Neuron (in vitro differentiated cells): ENCODE measurements around the gene PTPRN2.

Experiments used
- H2AFZ ChIP-seq: one replicate; pipeline ENCODE4 v1.6.1; 2013; ENCODE audit warnings: low read depth, mild to moderate bottlenecking, inconsistent platforms, low read length, moderate library complexity
- H3K27me3 ChIP-seq: one replicate; pipeline ENCODE4 v1.6.1; 2013; ENCODE audit warnings: low read length; ENCODE audit not compliant: insufficient read depth
- H3K36me3 ChIP-seq: one replicate; pipeline ENCODE4 v1.6.1; 2013; ENCODE audit warnings: low read length; ENCODE audit not compliant: insufficient read depth
- H3K4me1 ChIP-seq: one replicate; pipeline ENCODE4 v1.6.1; 2013; ENCODE audit warnings: low read length; ENCODE audit not compliant: insufficient read depth
- H3K4me3 ChIP-seq: 2 replicates; pipeline ENCODE4 v1.5.1; 2013; ENCODE audit warnings: mild to moderate bottlenecking, low read length, moderate library complexity
- H3K9me3 ChIP-seq: one replicate; pipeline ENCODE4 v1.6.1; 2013; ENCODE audit warnings: low read length

The PTPRN2 gene

GRCh38 chr7:158450476-158451124, 137.0 kb downstream of the PTPRN2 start:
- H3K36me3 ChIP-seq: no peaks in the 10 kb centered on the region
- peaks cover 5% of the 10 kb centered on the region for H3K9me3 ChIP-seq
- no peak overlapping the region for H3K4me3 ChIP-seq
- H3K27me3 ChIP-seq: peaks cover 5% of the 10 kb centered on the region
- H3K4me1 ChIP-seq: no peaks in the 10 kb centered on the region
- no peak overlapping the region for H2AFZ ChIP-seq

GRCh38 chr7:158449942-158450341, 137.7 kb downstream of the PTPRN2 start:
- peaks cover 5% of the 10 kb centered on the region for H3K9me3 ChIP-seq
- H3K27me3 ChIP-seq: peaks cover 5% of the 10 kb centered on the region
- H3K4me1 ChIP-seq: no peaks in the 10 kb centered on the region
- H3K36me3 ChIP-seq: no peaks in the 10 kb centered on the region
- no peak overlapping the region for H3K4me3 ChIP-seq
- H2AFZ ChIP-seq: no peak overlapping the region

DNA sequence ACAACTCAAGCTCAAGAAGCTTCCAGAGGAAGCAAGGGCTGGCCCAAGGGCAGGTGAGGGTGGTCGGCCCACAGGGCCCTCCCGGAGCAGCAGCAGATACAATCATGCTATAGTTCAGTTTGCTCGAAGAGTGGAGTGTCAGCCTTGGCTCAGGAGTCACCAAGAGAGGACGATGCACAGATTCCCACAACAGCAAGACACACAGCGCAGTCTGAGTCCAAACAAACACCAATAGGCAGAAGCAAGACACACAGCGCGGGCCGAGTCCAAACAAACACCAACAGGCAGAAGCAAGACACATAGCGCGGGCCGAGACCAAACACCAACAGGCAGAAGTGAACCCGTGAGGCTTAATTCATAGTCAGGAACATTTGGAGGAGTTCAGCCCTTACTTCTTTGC, 138.4 kb downstream of the PTPRN2 start:
- H3K36me3 ChIP-seq: no peaks in the 10 kb centered on the region
- H2AFZ ChIP-seq: no peak overlapping the region
- H3K4me3 ChIP-seq: no peak overlapping the region
- H3K9me3 ChIP-seq: no peaks in the 10 kb centered on the region
- H3K4me1 ChIP-seq: no peaks in the 10 kb centered on the region
- peaks cover 5% of the 10 kb centered on the region for H3K27me3 ChIP-seq

DNA sequence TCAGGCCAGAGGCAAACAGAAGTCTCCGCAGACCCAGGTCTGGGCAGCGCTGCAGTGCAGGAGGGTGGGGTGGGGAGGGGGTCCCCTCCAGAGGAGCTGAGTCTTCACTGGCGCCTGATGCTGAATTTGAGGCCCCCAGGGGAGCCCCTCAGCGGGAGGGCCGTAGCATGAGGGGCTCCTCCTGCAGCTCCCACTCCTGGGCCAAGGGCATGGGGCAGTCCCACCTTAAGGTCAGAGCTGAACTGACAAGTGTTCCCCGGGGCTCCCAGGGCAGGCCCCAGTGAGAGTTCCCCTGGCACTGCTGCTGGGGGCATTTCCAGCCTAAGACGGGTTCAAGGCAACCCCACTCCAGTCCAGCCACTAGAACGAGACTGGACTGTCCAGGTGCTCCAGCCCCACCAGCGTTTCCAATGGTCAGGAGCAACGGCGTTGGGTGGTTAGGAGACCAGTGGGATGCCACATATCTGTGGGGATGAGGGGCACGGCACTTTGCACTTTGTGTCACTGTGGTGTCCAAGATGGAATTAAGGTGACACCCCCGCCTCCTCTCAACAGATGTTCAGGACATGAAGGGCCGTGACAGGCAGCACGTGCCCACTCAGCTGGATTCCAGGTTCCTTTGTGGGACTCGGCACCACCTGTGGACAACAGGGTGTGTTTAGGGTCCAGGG, 139.1 kb downstream of the PTPRN2 start:
- H3K27me3 ChIP-seq: peaks cover 5% of the 10 kb centered on the region
- no peak overlapping the region for H2AFZ ChIP-seq
- H3K9me3 ChIP-seq: no peaks in the 10 kb centered on the region
- no peaks in the 10 kb centered on the region for H3K4me1 ChIP-seq
- H3K4me3 ChIP-seq: no peak overlapping the region
- no peaks in the 10 kb centered on the region for H3K36me3 ChIP-seq

GRCh38 chr7:158447506-158448171, 140.0 kb downstream of the PTPRN2 start:
- Histone ChIP-seq H3K27me3 (peaks cover 5% of the 10 kb centered on the region), H3K9me3 (no peaks in the 10 kb centered on the region), H3K4me3 (no peak overlapping the region), H3K4me1 (no peaks in the 10 kb centered on the region), H2AFZ (no peak overlapping the region), H3K36me3 (no peaks in the 10 kb centered on the region)

DNA sequence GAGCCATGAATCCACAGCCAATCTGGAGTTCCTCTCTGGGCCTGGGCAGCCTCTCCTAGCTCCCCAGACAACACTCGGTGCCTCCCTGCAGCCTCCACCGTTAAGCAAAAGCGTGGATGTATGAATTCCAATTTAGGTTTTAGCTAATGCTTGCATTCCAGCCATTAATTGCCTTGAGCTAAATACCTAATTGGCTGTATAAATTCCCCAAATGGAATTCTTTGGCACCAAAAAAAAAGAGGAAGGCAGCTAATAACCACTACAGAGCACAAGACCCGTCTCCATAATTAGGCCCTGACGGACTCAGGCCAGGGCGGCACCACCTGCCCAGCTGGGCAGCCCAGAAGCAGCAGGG, 140.5 kb downstream of the PTPRN2 start:
- H3K36me3 ChIP-seq: no peaks in the 10 kb centered on the region
- H3K4me3 ChIP-seq: no peak overlapping the region
- no peak overlapping the region for H2AFZ ChIP-seq
- H3K9me3 ChIP-seq: no peaks in the 10 kb centered on the region
- peaks cover 5% of the 10 kb centered on the region for H3K27me3 ChIP-seq
- no peaks in the 10 kb centered on the region for H3K4me1 ChIP-seq

DNA sequence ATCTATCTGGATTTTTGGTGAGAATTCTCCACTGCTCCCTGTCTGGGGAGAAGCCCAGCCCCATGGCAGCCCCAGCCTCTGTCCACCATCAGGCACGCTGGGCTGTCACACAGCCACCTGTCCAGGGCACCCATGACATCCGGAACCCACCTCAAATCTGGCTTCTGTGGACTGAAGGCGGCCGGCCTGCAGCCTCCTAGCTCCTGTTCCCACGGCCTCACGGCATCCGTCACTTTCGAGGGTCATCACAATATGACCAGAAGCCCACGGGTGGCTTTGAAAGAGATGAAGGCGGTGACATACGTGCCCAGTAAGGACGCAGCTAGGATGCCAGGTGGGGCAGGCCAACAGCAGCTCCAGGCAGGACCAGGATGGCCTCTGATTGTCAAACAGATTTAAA, 140.9 kb downstream of the PTPRN2 start:
- Histone ChIP-seq H2AFZ (no peak overlapping the region), H3K4me3 (no peak overlapping the region), H3K36me3 (no peaks in the 10 kb centered on the region), H3K4me1 (no peaks in the 10 kb centered on the region), H3K9me3 (no peaks in the 10 kb centered on the region), H3K27me3 (peaks cover 5% of the 10 kb centered on the region)

DNA sequence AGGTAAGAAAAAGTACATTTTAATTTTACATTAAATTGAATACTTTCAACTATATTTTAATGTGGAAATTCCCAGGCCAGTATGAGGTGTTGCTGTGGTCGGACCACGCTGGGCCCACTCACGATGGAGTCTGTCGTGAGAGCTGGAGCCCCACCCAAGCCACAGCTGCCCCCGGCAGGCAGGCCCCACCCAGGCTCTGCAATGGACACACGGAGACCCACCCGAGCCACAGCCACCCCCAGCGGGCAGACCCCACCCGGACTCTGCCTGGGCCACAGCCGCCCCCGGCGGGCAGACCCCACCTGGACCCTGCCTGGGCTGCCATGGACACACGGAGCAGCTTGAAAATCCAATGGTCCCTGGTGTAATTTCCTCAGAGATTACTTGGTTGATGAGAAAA, 141.3 kb downstream of the PTPRN2 start:
- Histone ChIP-seq H3K36me3 (no peaks in the 10 kb centered on the region), H3K27me3 (peaks cover 5% of the 10 kb centered on the region), H3K9me3 (no peaks in the 10 kb centered on the region), H2AFZ (no peak overlapping the region), H3K4me3 (no peak overlapping the region), H3K4me1 (no peaks in the 10 kb centered on the region)

- H3K4me3 ChIP-seq: no peak overlapping the region
- peaks cover 5% of the 10 kb centered on the region for H3K27me3 ChIP-seq
- H3K36me3 ChIP-seq: no peaks in the 10 kb centered on the region
- no peaks in the 10 kb centered on the region for H3K4me1 ChIP-seq
- H3K9me3 ChIP-seq: no peaks in the 10 kb centered on the region
- no peak overlapping the region for H2AFZ ChIP-seq
These were observed 142.0 kb downstream of the PTPRN2 start for GRCh38 chr7:158445421-158446175.

DNA sequence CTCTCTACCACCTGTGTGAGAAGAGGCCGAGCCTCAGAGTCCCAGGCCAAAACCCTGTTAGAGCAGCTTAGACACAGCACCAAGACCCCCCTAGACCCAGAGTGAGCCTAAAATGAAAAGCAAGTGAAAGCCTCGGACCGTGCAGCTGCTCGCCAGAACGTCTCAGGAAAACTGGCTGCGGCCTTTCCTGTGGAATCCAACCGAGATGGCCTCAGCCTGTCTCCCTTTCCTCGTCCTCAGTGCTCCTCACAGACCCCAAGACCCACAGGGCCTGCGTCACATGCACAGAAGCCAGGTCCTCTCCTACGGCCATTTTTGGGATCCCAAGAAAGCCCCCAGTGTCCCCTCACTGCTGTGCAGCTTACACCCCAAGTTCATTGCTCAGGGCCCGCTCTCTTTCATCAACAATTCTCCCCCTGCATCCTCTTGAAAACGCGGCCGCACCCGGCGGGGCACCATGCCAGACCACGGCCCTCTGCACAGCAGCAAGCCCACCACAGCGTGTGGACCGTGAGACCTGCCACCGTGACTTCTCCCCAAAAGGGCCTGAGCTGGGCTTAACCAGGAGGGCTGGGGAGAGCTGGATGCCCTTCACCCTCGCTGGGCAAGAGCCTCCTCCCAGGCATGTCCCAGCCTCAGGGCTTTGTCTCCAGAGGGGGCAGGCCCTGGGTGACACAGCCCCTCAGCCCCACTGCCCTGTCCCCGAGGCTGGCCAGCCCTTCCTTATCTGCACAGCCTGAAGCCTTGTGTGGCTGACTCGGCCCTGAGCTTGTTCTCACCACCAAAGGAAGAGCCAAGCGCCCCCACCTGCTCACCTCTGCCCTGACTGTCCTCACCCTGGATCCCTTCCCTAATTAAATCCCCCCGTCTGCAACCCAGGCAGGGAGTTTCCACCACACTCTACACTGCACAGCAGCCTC, 142.9 kb downstream of the PTPRN2 start:
- Histone ChIP-seq H3K9me3 (no peaks in the 10 kb centered on the region), H3K4me3 (no peak overlapping the region), H2AFZ (no peak overlapping the region), H3K27me3 (peaks cover 5% of the 10 kb centered on the region), H3K4me1 (no peaks in the 10 kb centered on the region), H3K36me3 (no peaks in the 10 kb centered on the region)

- Histone ChIP-seq H3K27me3 (peaks cover 5% of the 10 kb centered on the region), H3K4me3 (no peak overlapping the region), H3K36me3 (no peaks in the 10 kb centered on the region), H3K9me3 (no peaks in the 10 kb centered on the region), H2AFZ (no peak overlapping the region), H3K4me1 (no peaks in the 10 kb centered on the region)
These were observed 143.7 kb downstream of the PTPRN2 start for GRCh38 chr7:158443688-158444483.
